Gastrocnemius medialis (tissue), 4 donors: Measurements from ENCODE around the gene STEAP4. TPM values are rescaled to one million over a fixed set of nuclear protein-coding genes. Genes with fewer than 3 reads are reported as not detected.
"Not testable (repeated sequence)": the region's sequence is repeated elsewhere in the genome, so short reads cannot be mapped to it uniquely, and the experiment has no call there.

ENCODE experiments used
- ATAC-seq, 2 donors: fragments of 150-250 bp; one replicate each; pipeline ENCODE4 v1.9.1; 2016
- DNase-seq, 2 donors: peaks; one replicate each; pipeline ENCODE4 v3.0.0-alpha.2; 2019
- H3K27ac ChIP-seq, 4 donors: fragments of 200-600 bp; sonication (generic); 1 replicate in 1 of 4; 2 replicates in 3 of 4; pipeline ENCODE4 v1.5.1; 2016 to 2018; ENCODE audit warnings: mild to moderate bottlenecking in 2 of 4, moderate library complexity in 1 of 4
- H3K27me3 ChIP-seq, 3 donors: fragments of 200-600 bp; sonication (generic) in 2 of 3; 1 replicate in 1 of 3; 2 replicates in 2 of 3; pipeline versions ENCODE4 v1.5.1 to v1.6.0; 2016 to 2019; ENCODE audit warnings: mild to moderate bottlenecking in 1 of 3, moderate library complexity in 1 of 3
- H3K36me3 ChIP-seq, 2 donors: fragments of 200-600 bp; sonication (generic) in 1 of 2; one replicate each; pipeline ENCODE4 v1.5.1; 2017 to 2018
- H3K4me1 ChIP-seq, 2 donors: fragments of 200-600 bp; sonication (generic) in 1 of 2; one replicate each; pipeline ENCODE4 v1.5.1; 2016 to 2017; ENCODE audit warnings: mild to moderate bottlenecking in 2 of 2
- H3K4me3 ChIP-seq, 4 donors: fragments of 200-600 bp; sonication (generic) in 3 of 4; 1 replicate in 1 of 4; 2 replicates in 3 of 4; pipeline ENCODE4 v1.5.1; 2016 to 2019; ENCODE audit warnings: mild to moderate bottlenecking in 2 of 4
- H3K9me3 ChIP-seq, 3 donors: fragments of 200-600 bp; sonication (generic) in 2 of 3; 1 replicate in 1 of 3; 2 replicates in 2 of 3; pipeline ENCODE4 v1.5.1; 2016 to 2019
- POLR2A ChIP-seq, 2 donors: fragments of 450-650 bp; IDR thresholded peaks; one replicate each; pipeline ENCODE4 v1.6.1; 2017; ENCODE audit warnings: antibody characterized with exemption in 2 of 2, mild to moderate bottlenecking in 2 of 2, moderate library complexity in 2 of 2
- in situ Hi-C, 4 donors: fragments of 200-750 bp; cut with MboI; loops; one replicate each; pipeline versions ENCODE4 v1.15.0 to v1.8.0; 2017; ENCODE audit warnings: low sequenced_read_pairs in 4 of 4
- intact Hi-C: fragments of 100-400 bp; cut with DNase I; formaldehyde crosslinking; loops from one replicate; pipeline ENCODE4 v1.15.1; 2023; ENCODE audit warnings: low total_unique reads
- total RNA-seq, 4 donors: library from RNA; depleted of rRNA; stranded (reverse); fragments of >200 nt; gene quantifications; one replicate each; pipeline versions ENCODE4 v1.1.0 to v1.2.3, GENCODE V29; 2016
- TF ChIP-seq, protein P1 (sequence below), 5 experiments: fragments of 450-650 bp in 3 of 5; fragments of 200-600 bp in 2 of 5; sonication (generic) in 2 of 5; IDR thresholded peaks in 4 of 5; conservative IDR thresholded peaks in 1 of 5; 1 replicate in 4 of 5; 2 replicates in 1 of 5; pipeline ENCODE4 v1.5.1; 2016 to 2019; ENCODE audit warnings: antibody characterized with exemption in 5 of 5, mild to moderate bottlenecking in 3 of 5, moderate library complexity in 3 of 5

Gene STEAP4
- total RNA-seq, 4 donors from 2014 or later, result 13.5 to 24.5 (median 16.2) TPM

DNA sequence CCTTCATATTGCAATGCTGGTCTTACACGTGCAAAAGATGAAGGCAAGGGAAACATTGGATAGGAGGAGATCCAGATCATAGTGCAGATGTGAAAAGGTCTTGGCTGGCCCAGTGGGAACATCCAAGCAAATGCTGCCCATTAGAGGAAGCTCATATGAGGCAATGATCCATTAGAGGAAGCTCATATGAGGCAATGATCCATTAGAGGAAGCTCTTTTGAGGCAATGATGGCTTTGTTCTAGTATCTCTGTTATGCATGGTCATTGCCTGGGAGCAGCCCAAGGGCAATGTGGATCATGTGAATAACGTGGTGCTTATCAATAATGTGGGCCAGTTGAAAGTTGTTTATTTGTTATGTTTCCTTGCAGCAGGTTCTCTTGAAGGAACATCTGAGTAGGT lies 37.8 kb downstream of the STEAP4 start:
- no peak for DNase-seq
- Histone ChIP-seq H3K36me3 (no peaks in the 10 kb centered on the region), H3K27ac (no peak overlapping the region), H3K4me3 (no peak overlapping the region), H3K4me1 (no peaks in the 10 kb centered on the region), H3K9me3 (no peaks in the 10 kb centered on the region), H3K27me3 (no peaks in the 10 kb centered on the region)
- in situ Hi-C loops, result no loop called here
- intact Hi-C loops, result no loop called here
- ATAC-seq, result no peak
- TF ChIP-seq, protein P1, sequence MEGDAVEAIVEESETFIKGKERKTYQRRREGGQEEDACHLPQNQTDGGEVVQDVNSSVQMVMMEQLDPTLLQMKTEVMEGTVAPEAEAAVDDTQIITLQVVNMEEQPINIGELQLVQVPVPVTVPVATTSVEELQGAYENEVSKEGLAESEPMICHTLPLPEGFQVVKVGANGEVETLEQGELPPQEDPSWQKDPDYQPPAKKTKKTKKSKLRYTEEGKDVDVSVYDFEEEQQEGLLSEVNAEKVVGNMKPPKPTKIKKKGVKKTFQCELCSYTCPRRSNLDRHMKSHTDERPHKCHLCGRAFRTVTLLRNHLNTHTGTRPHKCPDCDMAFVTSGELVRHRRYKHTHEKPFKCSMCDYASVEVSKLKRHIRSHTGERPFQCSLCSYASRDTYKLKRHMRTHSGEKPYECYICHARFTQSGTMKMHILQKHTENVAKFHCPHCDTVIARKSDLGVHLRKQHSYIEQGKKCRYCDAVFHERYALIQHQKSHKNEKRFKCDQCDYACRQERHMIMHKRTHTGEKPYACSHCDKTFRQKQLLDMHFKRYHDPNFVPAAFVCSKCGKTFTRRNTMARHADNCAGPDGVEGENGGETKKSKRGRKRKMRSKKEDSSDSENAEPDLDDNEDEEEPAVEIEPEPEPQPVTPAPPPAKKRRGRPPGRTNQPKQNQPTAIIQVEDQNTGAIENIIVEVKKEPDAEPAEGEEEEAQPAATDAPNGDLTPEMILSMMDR (IDR thresholded peaks at IDR 0.05 in 4 of 5, conservative IDR thresholded peaks at IDR 0.05 in 1 of 5), result no peak
- no peak for TF ChIP-seq POLR2A (IDR thresholded peaks at IDR 0.05)

DNA sequence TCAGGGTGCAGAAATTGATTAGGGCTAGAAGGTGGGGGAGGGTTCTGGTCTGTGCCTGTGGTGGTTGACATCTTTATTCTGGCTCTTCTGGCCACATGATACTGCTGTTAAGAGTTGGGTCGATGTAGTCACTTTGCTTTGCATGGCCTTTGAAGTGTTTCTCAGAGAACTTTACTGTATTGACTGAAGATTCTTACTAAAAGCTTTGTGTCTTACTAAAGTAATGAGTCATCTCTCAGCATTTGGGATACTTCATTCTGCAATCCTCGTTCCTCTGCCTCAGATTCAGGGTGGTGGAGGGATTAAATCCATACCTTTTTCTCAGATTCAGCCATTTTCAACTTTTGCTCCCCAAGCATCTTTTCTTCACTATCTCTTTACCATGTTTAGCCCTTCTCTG lies 38.6 kb downstream of the STEAP4 start:
- in situ Hi-C loops (no loop called here), intact Hi-C loops (no loop called here)
- TF ChIP-seq POLR2A (IDR thresholded peaks at IDR 0.05), result no peak
- TF ChIP-seq, protein P1 (IDR thresholded peaks at IDR 0.05 in 4 of 5, conservative IDR thresholded peaks at IDR 0.05 in 1 of 5), result no peak
- no peaks in the 10 kb centered on the region for H3K27me3 ChIP-seq
- no peak overlapping the region for H3K27ac ChIP-seq
- H3K4me3 ChIP-seq, result no peak overlapping the region
- no peaks in the 10 kb centered on the region for H3K4me1 ChIP-seq
- ATAC-seq (no peak), DNase-seq (no peak)
- no peaks in the 10 kb centered on the region for H3K36me3 ChIP-seq
- no peaks in the 10 kb centered on the region for H3K9me3 ChIP-seq

DNA sequence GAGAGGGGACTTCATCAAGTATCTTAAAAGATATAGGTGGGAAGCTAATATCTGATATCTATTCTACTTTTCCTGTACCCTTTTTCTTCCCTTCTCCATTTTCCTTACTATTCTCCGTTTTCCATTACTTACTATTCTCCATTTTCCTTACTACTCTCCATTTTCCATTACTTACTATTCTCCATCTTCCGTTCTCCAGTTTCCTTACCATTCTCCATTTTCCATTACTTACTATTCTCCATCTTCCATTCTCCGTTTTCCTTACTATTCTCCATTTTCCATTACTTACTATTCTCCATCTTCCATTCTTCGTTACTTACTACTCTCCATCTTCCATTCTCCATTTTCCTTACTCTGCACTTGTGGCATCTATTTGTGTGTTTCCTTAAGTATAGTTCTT lies 39.3 kb downstream of the STEAP4 start:
- no peak for DNase-seq
- no peak for ATAC-seq
- Histone ChIP-seq H3K27me3 (no peaks in the 10 kb centered on the region), H3K9me3 (no peaks in the 10 kb centered on the region), H3K4me3 (no peak overlapping the region), H3K4me1 (no peaks in the 10 kb centered on the region), H3K36me3 (no peaks in the 10 kb centered on the region), H3K27ac (no peak overlapping the region)
- no peak for TF ChIP-seq POLR2A (IDR thresholded peaks at IDR 0.05)
- TF ChIP-seq, protein P1 (IDR thresholded peaks at IDR 0.05 in 4 of 5, conservative IDR thresholded peaks at IDR 0.05 in 1 of 5), result no peak
- intact Hi-C loops, result no loop called here
- in situ Hi-C loops, result no loop called here

DNA sequence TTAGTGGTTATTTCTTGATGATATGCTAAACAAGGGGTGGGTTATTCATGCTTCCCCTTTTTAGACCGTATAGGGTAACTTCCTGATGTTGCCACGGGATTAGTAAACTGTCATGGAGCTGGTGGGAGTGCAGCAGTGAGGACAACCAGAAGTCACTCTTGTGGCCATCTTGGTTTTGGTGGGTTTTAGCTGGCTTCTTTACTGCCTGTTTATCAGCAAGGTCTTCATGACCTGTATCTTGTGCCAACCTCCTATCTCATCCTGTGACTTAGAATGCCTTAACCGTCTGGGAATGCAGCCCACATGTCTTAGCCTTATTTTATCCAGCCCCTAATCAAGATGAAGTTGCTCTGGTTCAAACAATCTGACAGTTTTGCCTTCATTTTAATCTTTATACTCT lies 41.7 kb downstream of the STEAP4 start:
- ATAC-seq, H3K27ac ChIP-seq, H3K27me3 ChIP-seq, H3K4me1 ChIP-seq, DNase-seq, intact Hi-C loops, in situ Hi-C loops, H3K9me3 ChIP-seq, H3K36me3 ChIP-seq, H3K4me3 ChIP-seq: not testable (repeated sequence)

DNA sequence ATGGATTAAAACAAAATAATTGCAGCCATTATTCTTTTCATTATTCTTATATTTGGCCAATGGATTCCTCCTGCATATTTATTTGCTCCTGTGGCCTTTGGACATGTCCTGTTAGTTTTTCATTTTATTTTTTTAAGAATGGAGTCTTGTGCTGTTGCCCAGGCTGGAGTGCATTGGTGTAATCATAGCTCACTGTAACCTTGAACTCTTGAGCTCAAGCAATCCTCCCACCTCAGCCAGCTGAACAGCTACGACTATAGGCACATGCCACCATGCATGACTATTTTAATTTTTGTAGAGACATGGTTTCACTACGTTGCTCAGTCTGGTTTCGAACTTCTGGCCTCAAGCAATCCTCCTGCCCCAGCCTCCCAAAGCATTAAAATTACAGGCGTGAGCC lies 44.1 kb downstream of the STEAP4 start:
- Histone ChIP-seq H3K4me1 (no peaks in the 10 kb centered on the region), H3K4me3 (no peak overlapping the region), H3K27ac (no peak overlapping the region), H3K27me3 (no peaks in the 10 kb centered on the region), H3K36me3 (no peaks in the 10 kb centered on the region), H3K9me3 (no peaks in the 10 kb centered on the region)
- intact Hi-C loops, result no loop called here
- TF ChIP-seq, protein P1 (IDR thresholded peaks at IDR 0.05 in 4 of 5, conservative IDR thresholded peaks at IDR 0.05 in 1 of 5), result no peak
- TF ChIP-seq POLR2A (IDR thresholded peaks at IDR 0.05), result no peak
- in situ Hi-C loops, result no loop called here
- ATAC-seq (no peak), DNase-seq (no peak)
